Common myeloid progenitor, CD34-positive (primary cell): ENCODE results near the gene KIF12.
A peak's percentile ranks its signal among the peaks of the same experiment; 100 is the strongest.
"Not testable (repeated sequence)": the region's sequence is repeated elsewhere in the genome, so short reads cannot be mapped to it uniquely, and the experiment has no call there.

Experiments
- CTCF ChIA-PET: fragments of 350-600 bp; sonication (Branson Sonifier 250); formaldehyde crosslinking; loops from one replicate; lab custom pipeline; 2021; ENCODE audit warnings: antibody characterized with exemption; lab: Charles Lee
- POLR2A ChIA-PET: fragments of 350-600 bp; sonication (Branson Sonifier 250); formaldehyde crosslinking; loops from one replicate; lab custom pipeline; 2021; ENCODE audit warnings: antibody characterized with exemption; lab: Charles Lee
- DNase-seq, 3 donors: peaks; one replicate each; pipeline versions ENCODE4 v3.0.0 to v3.0.0-alpha.2; 2013
- H3K27ac ChIP-seq, 2 experiments: 1 replicate in 1 of 2; 2 replicates in 1 of 2; pipeline ENCODE4 v1.7.0; 2013; ENCODE audit warnings: inconsistent platforms in 2 of 2, low read length in 2 of 2, mild to moderate bottlenecking in 2 of 2, low read depth in 1 of 2, moderate library complexity in 1 of 2; ENCODE audit not compliant: severe bottlenecking in 2 of 2, insufficient read depth in 1 of 2, poor library complexity in 1 of 2
- H3K27me3 ChIP-seq, 5 experiments: replicated peaks in 2 of 5; 1 replicate in 3 of 5; 2 replicates in 2 of 5; pipeline versions ENCODE4 v1.6.1 to v1.7.0; 2013; ENCODE audit warnings: low read length in 4 of 5, mild to moderate bottlenecking in 2 of 5, moderate library complexity in 2 of 5, inconsistent platforms in 1 of 5; ENCODE audit not compliant: insufficient read depth in 5 of 5, control insufficient read depth in 4 of 5
- H3K36me3 ChIP-seq, 4 experiments: 1 replicate in 2 of 4; 2 replicates in 2 of 4; pipeline versions ENCODE4 v1.6.1 to v1.7.0; 2013; ENCODE audit warnings: low read length in 3 of 4, control low read depth in 1 of 4, mild to moderate bottlenecking in 1 of 4; ENCODE audit not compliant: control insufficient read depth in 4 of 4, insufficient read depth in 4 of 4
- H3K4me1 ChIP-seq, 4 experiments: 1 replicate in 3 of 4; 2 replicates in 1 of 4; pipeline versions ENCODE4 v1.6.1 to v1.7.1; 2013; ENCODE audit warnings: low read length in 3 of 4, mild to moderate bottlenecking in 3 of 4, control low read depth in 1 of 4, inconsistent platforms in 1 of 4, moderate library complexity in 1 of 4; ENCODE audit not compliant: control insufficient read depth in 4 of 4, insufficient read depth in 4 of 4; ENCODE audit errors: control extremely low read depth in 1 of 4
- H3K4me3 ChIP-seq, 7 experiments: 1 replicate in 4 of 7; 2 replicates in 3 of 7; pipeline versions ENCODE4 v1.5.1 to v1.7.0; 2013; ENCODE audit warnings: mild to moderate bottlenecking in 7 of 7, low read length in 6 of 7, moderate library complexity in 6 of 7, inconsistent platforms in 2 of 7, low read depth in 2 of 7, control low read depth in 1 of 7; ENCODE audit not compliant: insufficient read depth in 4 of 7, control insufficient read depth in 1 of 7; ENCODE audit errors: extremely low read depth in 1 of 7
- H3K9me3 ChIP-seq, 5 experiments: 1 replicate in 4 of 5; 2 replicates in 1 of 5; pipeline versions ENCODE4 v1.6.1 to v1.7.1; 2013; ENCODE audit warnings: low read length in 4 of 5, mild to moderate bottlenecking in 2 of 5, inconsistent platforms in 1 of 5, low read depth in 1 of 5, moderate library complexity in 1 of 5; ENCODE audit not compliant: control insufficient read depth in 4 of 5, insufficient read depth in 2 of 5; ENCODE audit errors: control extremely low read depth in 1 of 5
- WGBS: methylation state at CpG from one replicate; pipeline ENCODE4 v1.1.5; 2013; ENCODE audit not compliant: insufficient coverage; 5-methylcytosine and 5-hydroxymethylcytosine counted together

Gene KIF12

DNA sequence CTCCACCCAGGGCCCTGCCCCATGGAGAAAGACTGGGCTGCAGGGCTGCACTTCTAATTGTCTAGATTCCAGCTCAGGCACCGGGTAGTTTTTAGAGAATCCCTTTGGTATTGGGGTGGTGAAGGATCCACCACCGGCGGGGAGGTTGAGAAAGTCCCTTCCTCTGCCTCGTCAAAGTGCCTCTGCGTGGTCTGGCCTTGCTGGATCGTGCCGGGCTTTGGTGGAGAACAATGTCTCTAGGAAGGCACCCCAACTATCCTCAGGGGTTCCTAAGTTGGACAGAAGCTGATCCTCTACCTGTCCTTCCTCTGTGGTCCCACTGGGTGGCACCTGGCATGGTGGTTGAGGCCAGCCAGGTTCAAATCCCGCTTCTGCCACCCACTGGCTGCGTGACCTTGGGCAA, 13.7 kb downstream of the KIF12 start:
- Histone ChIP-seq H3K9me3 (no peaks in the 10 kb centered on the region), H3K36me3 (no peaks in the 10 kb centered on the region), H3K4me3 (no peak overlapping the region), H3K4me1 (no peaks in the 10 kb centered on the region), H3K27ac (no peak overlapping the region), H3K27me3 (peaks cover 0 to 3% (median 0%) of the 10 kb centered on the region in 5 experiments)
- WGBS: 99% methylated on average over 7 of the region's 9 CpGs
- ChIA-PET CTCF (interaction anchor here (1.2 to 1.4 kb wide), 2 partner anchors 8 to 206 kb away, joined by 4 read pairs; no protein-coding TSS in a partner anchor), POLR2A (no interaction called here)
- DNase-seq: no peak

DNA sequence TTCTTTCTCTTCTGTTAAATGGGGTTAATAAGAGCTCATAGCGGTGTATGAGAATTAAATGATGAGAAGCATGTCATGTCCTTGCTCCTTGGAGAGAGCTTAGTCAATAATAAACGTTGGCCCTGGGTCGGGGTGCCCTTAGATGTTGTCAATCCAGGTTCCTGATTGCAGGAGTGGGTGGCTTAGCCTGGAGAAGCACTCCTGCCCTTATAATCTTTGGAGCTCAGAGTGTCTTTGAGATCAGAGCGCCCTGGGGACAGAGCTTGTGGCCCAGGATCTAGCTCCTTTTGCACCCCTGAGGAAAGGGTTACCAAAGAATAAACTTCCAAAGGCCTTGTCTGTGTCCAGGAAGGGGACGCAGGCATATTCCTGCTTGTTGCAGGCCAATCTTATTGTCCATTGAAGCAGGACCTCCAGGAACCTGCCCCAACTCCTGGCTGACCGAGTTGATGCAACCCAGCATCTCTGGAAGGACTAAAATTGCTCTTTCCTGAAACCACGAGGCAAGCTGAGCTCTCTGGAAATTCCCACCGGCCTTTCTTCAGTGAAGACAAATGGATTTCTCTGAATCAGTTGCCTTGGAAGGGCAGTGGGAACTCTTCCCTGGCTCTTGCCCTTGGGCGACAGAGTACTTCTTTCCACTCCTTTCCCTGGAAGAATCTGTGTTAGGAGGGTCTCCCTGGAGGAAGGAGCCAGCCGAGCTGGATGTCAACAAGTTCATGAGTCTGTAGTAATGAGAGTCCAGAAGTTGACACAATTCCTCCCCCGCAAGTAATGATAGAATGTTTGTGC, 14.6 kb downstream of the KIF12 start:
- Histone ChIP-seq H3K36me3 (no peaks in the 10 kb centered on the region), H3K4me1 (no peaks in the 10 kb centered on the region), H3K9me3 (no peaks in the 10 kb centered on the region), H3K27me3 (no peaks in the 10 kb centered on the region), H3K4me3 (no peak overlapping the region), H3K27ac (no peak overlapping the region)
- no peak for DNase-seq
- WGBS: 93% methylated on average over 9 of the region's 11 CpGs
- CTCF ChIA-PET: interaction anchor here (1.0 to 3.8 kb wide), 8 partner anchors 9 to 220 kb away, joined by 3 to 32 read pairs (median 6); no protein-coding TSS in a partner anchor
- POLR2A ChIA-PET: no interaction called here

DNA sequence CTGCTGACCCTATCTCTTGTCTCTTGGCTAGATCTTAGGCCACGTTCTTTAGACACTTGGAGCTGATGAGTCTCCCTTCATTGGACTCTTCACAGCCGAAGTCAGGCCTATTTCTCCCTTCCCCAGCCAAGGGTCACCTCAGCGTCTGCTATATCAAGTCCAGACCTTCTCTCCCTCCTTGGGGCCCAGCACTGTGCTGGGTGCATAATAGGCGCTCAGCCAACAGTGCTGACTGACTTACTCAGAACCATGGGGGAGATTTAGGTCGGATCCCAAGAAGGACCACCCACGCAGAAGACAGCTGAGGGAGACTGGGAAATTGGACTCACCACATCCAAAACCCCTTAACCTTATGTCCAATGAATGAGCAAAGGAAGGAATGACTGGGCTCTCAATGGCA, 15.4 kb downstream of the KIF12 start:
- Histone ChIP-seq H3K27ac (no peak overlapping the region), H3K36me3 (no peaks in the 10 kb centered on the region), H3K4me1 (no peaks in the 10 kb centered on the region), H3K4me3 (no peak overlapping the region), H3K9me3 (no peaks in the 10 kb centered on the region), H3K27me3 (no peaks in the 10 kb centered on the region)
- ChIA-PET CTCF (interaction anchor here (1.0 to 3.8 kb wide), 17 partner anchors 9 to 220 kb away, joined by 3 to 32 read pairs (median 5); no protein-coding TSS in a partner anchor), POLR2A (no interaction called here)
- whole genome bisulfite sequencing: 95% methylated on average over 6 of the region's 6 CpGs
- no peak for DNase-seq

DNA sequence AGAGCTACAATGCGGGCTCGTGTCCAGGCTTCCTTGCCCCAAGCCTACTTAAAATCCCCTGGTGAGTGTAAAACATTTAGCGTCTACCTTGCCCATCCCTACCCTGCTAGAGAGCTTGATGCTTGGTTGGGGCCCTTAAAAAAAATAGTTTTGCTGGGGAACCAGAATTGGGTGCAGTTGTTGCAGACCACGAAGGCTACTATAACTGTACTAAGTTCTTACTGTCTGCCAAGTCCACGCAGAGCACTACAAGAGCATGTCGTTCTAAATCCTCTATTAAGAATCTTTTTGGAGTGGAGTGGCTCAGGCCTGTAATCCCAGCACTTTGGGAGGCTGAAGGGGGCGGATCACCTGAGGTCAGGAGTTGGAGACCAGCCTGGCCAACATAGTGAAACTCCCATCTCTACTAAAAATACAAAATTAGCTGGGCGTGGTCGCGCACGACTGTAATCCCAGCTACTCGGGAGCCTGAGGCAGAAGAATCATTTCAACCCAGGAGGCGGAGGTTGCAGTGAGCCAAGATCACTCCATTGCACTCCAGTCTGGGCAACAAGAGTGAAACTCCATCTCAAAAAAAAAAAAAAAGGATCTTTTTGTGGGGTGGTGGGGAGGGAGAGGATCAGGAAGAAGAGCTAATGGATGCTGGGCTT, 16.2 kb downstream of the KIF12 start:
- DNase-seq, H3K27ac ChIP-seq, H3K36me3 ChIP-seq, H3K4me1 ChIP-seq, H3K27me3 ChIP-seq, H3K4me3 ChIP-seq, POLR2A ChIA-PET, H3K9me3 ChIP-seq: not testable (repeated sequence)
- WGBS: 46% methylated on average over 7 of the region's 13 CpGs
- CTCF ChIA-PET: interaction anchor here (0.7 to 3.8 kb wide), 25 partner anchors 10 to 401 kb away, joined by 3 to 32 read pairs (median 5); no protein-coding TSS in a partner anchor

DNA sequence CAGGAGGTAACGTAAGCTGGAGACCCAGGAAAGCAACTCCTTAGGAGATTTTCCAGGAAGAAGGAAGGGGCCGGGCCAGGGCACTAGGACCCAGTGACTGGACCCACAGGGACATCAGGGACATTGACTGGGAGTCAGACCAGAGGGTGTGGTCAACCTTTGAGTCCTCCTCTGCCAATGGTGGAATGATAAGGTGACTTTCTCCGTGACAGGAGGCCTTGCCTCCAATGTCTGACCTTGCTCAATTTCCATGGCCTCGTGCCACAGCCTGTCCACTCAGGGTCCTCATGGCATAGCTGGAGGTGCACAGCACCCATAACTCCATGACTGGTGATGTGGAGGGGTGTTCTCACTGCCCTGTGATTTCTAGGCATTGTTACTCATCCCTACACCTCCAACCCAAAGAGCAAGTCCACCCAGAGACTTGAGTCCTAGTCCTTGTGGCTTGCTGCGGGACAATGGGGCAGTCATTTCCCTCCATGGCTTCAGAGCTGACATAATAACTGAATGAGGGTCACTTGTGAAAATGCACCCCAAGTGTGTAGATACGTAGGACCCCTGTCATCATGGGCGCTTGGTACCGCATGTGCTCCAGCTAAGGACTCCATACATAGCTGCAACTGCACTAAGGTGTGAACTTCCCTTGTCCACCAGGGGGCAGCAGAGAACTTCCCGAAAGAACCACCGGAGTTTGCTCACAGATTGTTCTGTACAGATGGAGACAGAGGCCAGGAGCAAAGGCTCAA, 16.9 kb downstream of the KIF12 start:
- peak; percentile 79 to 89 (median 81) for DNase-seq
- no peaks in the 10 kb centered on the region for H3K27me3 ChIP-seq
- CTCF ChIA-PET: interaction anchor here (0.6 to 3.8 kb wide), 25 partner anchors 9 to 400 kb away, joined by 3 to 32 read pairs (median 5); no protein-coding TSS in a partner anchor

DNA sequence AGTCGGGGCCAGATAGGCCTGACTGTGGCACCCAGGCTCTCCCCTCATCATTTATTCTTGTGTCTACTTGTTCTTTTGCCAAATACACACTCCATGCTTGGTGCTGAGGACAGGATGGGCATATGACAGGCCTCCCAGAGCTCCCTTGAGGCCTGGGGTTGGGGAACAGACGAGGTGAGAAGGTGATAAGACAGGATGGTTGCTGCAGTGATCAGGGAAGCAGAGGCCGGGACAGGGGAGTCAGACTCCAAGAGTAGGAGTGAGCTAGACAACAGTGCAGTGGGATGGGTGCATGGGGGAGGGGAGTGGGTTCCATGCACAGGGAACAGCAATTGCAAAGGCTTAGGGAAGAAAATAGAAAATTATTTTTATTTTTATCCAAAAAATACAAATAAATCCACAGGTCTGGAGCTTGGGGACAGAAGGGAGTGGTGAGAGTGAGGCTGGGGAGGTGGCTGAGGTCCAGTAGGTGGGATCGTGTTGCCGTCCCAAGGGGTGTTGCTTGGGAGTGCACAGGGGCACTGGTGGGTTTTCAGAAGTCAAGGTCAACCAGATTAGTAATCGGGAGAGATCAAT, 17.6 kb downstream of the KIF12 start:
- no peak overlapping the region for H3K4me3 ChIP-seq
- ChIA-PET POLR2A (no interaction called here), CTCF (interaction anchor here (1.0 to 3.8 kb wide), 10 partner anchors 8 to 240 kb away, joined by 3 to 32 read pairs (median 8); no protein-coding TSS in a partner anchor)
- peaks cover 0 to 3% (median under 1%) of the 10 kb centered on the region in 4 experiments for H3K4me1 ChIP-seq
- DNase-seq: no peak
- H3K27me3 ChIP-seq: peaks cover 0 to 2% (median 0%) of the 10 kb centered on the region in 5 experiments
- no peaks in the 10 kb centered on the region for H3K36me3 ChIP-seq
- no peak overlapping the region for H3K27ac ChIP-seq
- 95% methylated on average over 4 of the region's 6 CpGs for WGBS
- H3K9me3 ChIP-seq: no peaks in the 10 kb centered on the region

More for the DNA sequence above, 16.9 kb downstream of the KIF12 start:
- Histone ChIP-seq H3K27ac (no peak overlapping the region), H3K4me3 (no peak overlapping the region), H3K4me1 (peaks cover 0 to 3% (median under 1%) of the 10 kb centered on the region in 4 experiments), H3K36me3 (no peaks in the 10 kb centered on the region), H3K9me3 (no peaks in the 10 kb centered on the region)
- 57% methylated on average over 9 of the region's 10 CpGs for WGBS
- POLR2A ChIA-PET: no interaction called here
